ENCODE measurements around the gene SLC2A9.
"Not testable (repeated sequence)": the region's sequence is repeated elsewhere in the genome, so short reads cannot be mapped to it uniquely, and the experiment has no call there.

Gene SLC2A9

DNA sequence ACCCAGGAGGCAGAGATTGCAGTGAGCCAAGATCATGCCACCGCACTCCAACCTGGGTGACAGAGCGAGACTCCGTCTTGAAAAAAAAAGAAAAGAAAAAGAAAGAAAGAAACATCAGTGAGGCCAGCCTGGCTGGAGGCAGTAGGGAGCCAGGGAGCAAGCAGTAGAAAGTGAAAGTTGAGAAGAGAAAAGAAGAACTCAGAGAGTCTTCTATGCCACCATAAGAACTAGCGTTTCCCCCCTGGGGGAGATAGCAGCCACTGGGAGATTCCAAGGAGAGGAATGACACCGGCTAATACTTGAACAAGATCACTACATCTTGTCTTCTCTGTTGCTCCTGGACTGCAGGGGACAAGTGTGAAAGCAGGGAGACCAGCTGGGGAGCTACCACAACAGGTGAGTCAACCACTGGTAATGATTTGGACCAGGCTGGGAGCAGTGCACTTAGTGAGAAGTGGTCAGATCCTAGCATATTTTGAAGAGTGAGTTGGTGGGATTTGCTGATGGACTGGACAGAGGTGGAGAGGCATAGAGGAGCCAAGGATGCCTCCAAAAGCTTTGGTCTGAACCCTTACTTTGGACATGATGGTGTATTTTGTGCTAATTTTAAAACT lies 33.4 kb downstream of the SLC2A9 start:
- no peak overlapping the region for H3K23ac ChIP-seq (ENCODE audit: low read length)
- no peaks in the 10 kb centered on the region for H3K4me1 ChIP-seq (ENCODE audit: control insufficient read depth in 1 of 2, insufficient read depth in 2 of 2, low read length in 2 of 2)
- no peak overlapping the region for H3K4ac ChIP-seq (ENCODE audit: low read depth, low read length)

DNA sequence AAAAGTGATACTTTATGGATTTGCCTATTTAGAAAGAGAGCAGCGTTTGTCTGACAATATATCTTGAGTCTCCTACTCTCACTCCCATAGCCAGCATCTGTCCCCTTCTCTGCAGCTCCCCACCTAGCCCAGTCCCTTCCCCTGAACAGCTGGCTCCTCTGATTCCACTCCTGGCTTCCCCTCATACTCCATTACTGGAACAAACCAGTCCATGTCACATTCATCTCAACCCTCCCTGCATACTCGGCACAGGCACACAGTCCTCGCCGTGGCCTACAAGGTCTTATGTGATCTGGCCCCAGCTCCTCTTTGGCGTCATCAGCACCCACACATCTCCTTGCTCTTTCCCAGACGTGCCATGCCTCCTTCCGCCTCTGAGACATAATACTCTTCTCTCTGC lies 36.7 kb downstream of the SLC2A9 start:
- Histone ChIP-seq H3K36me3 (ENCODE audit: control insufficient read depth in 1 of 2, insufficient read depth in 2 of 2, low read length in 2 of 2) (no peaks in the 10 kb centered on the region), H2AK5ac (ENCODE audit: low read length) (no peak overlapping the region), H3K79me2 (ENCODE audit: control insufficient read depth, insufficient read depth, low read length, poor library complexity) (no peaks in the 10 kb centered on the region), H3K79me1 (ENCODE audit: low read length) (no peaks in the 10 kb centered on the region), H4K12ac (ENCODE audit: low read depth, low read length) (no peak overlapping the region), H4K8ac (ENCODE audit: low read depth, low read length) (no peak overlapping the region), H3K4me2 (ENCODE audit: low read length) (no peak overlapping the region), H3K4me3 (ENCODE audit: low read depth, low read length) (no peak overlapping the region), H4K91ac (ENCODE audit: low read depth, low read length) (no peak overlapping the region), H2BK5ac (ENCODE audit: low read depth, low read length, poor library complexity) (no peak overlapping the region), H3K18ac (ENCODE audit: low read length) (no peak overlapping the region), H2AFZ (ENCODE audit: insufficient read depth, low read length, poor library complexity) (no peak overlapping the region), H3K27me3 (ENCODE audit: insufficient read depth, low read length) (no peaks in the 10 kb centered on the region), H3K4me1 (ENCODE audit: control insufficient read depth in 1 of 2, insufficient read depth in 2 of 2, low read length in 2 of 2) (no peaks in the 10 kb centered on the region), H3K14ac (ENCODE audit: low read length) (no peak overlapping the region), H3K9ac (ENCODE audit: low read length) (no peak overlapping the region), H3K9me3 (ENCODE audit: insufficient read depth, low read depth, low read length) (no peaks in the 10 kb centered on the region), H3K4ac (ENCODE audit: low read depth, low read length) (no peak overlapping the region), H2BK120ac (ENCODE audit: insufficient read depth, low read length, poor library complexity) (no peak overlapping the region), H3K27ac (ENCODE audit: low read depth, low read length) (no peak overlapping the region), H3K23ac (ENCODE audit: low read length) (no peak overlapping the region), H2BK12ac (ENCODE audit: low read length) (no peak overlapping the region)
- no peak for DNase-seq
- no CpG with 5 or more reads among the region's 7 CpGs for WGBS (ENCODE audit: extremely low coverage, insufficient coverage, insufficient read length)

More for the DNA sequence above, 33.4 kb downstream of the SLC2A9 start:
- no peaks in the 10 kb centered on the region for H3K79me1 ChIP-seq (ENCODE audit: low read length)
- no peak overlapping the region for H3K27ac ChIP-seq (ENCODE audit: low read depth, low read length)
- no peak overlapping the region for H3K4me3 ChIP-seq (ENCODE audit: low read depth, low read length)
- no peak overlapping the region for H3K18ac ChIP-seq (ENCODE audit: low read length)
- no peak overlapping the region for H3K4me2 ChIP-seq (ENCODE audit: low read length)
- no peak overlapping the region for H3K9ac ChIP-seq (ENCODE audit: low read length)
- no peaks in the 10 kb centered on the region for H3K79me2 ChIP-seq (ENCODE audit: control insufficient read depth, insufficient read depth, low read length, poor library complexity)
- H3K36me3 ChIP-seq (ENCODE audit: control insufficient read depth in 1 of 2, insufficient read depth in 2 of 2, low read length in 2 of 2): no peaks in the 10 kb centered on the region
- no peak for DNase-seq
- no peak overlapping the region for H3K14ac ChIP-seq (ENCODE audit: low read length)
- no peak overlapping the region for H4K12ac ChIP-seq (ENCODE audit: low read depth, low read length)
- no peaks in the 10 kb centered on the region for H3K9me3 ChIP-seq (ENCODE audit: insufficient read depth, low read depth, low read length)
- no CpG with 5 or more reads among the region's 5 CpGs for WGBS (ENCODE audit: extremely low coverage, insufficient coverage, insufficient read length)
- no peak overlapping the region for H2AK5ac ChIP-seq (ENCODE audit: low read length)
- no peak overlapping the region for H4K8ac ChIP-seq (ENCODE audit: low read depth, low read length)
- H2BK12ac ChIP-seq (ENCODE audit: low read length): no peak overlapping the region
- H4K91ac ChIP-seq (ENCODE audit: low read depth, low read length): no peak overlapping the region
- no peak overlapping the region for H2BK120ac ChIP-seq (ENCODE audit: insufficient read depth, low read length, poor library complexity)
- H3K27me3 ChIP-seq (ENCODE audit: insufficient read depth, low read length): no peaks in the 10 kb centered on the region
- no peak overlapping the region for H2AFZ ChIP-seq (ENCODE audit: insufficient read depth, low read length, poor library complexity)
- H2BK5ac ChIP-seq (ENCODE audit: low read depth, low read length, poor library complexity): no peak overlapping the region

DNA sequence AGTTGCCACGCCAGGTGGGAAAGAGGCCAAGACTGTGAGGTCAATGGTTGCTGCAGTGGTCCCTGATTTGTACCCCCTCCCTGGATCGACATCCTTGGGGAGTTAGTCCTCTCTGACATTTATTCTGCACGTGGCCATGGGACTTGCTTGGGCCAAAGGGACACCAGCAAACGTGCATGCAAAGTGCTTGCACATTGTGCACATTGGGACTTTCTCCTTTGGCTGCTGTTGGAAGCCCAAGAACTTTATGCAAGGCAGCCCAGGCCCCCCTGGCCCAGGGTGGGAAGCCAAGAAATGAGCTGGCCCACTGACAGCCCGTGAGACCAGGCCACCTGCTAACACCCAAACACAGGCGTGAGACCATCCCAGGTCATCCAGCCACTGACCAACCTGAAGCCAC lies 38.1 kb downstream of the SLC2A9 start:
- Histone ChIP-seq H3K27ac (ENCODE audit: low read depth, low read length) (no peak overlapping the region), H3K79me2 (ENCODE audit: control insufficient read depth, insufficient read depth, low read length, poor library complexity) (no peaks in the 10 kb centered on the region), H3K18ac (ENCODE audit: low read length) (no peak overlapping the region), H3K4me2 (ENCODE audit: low read length) (no peak overlapping the region), H4K12ac (ENCODE audit: low read depth, low read length) (no peak overlapping the region), H3K79me1 (ENCODE audit: low read length) (no peaks in the 10 kb centered on the region), H3K23ac (ENCODE audit: low read length) (no peak overlapping the region), H2BK5ac (ENCODE audit: low read depth, low read length, poor library complexity) (no peak overlapping the region), H3K36me3 (ENCODE audit: control insufficient read depth in 1 of 2, insufficient read depth in 2 of 2, low read length in 2 of 2) (no peaks in the 10 kb centered on the region), H2AK5ac (ENCODE audit: low read length) (no peak overlapping the region), H3K27me3 (ENCODE audit: insufficient read depth, low read length) (no peaks in the 10 kb centered on the region), H2BK120ac (ENCODE audit: insufficient read depth, low read length, poor library complexity) (no peak overlapping the region), H3K4ac (ENCODE audit: low read depth, low read length) (no peak overlapping the region), H2AFZ (ENCODE audit: insufficient read depth, low read length, poor library complexity) (no peak overlapping the region), H3K4me3 (ENCODE audit: low read depth, low read length) (no peak overlapping the region), H2BK12ac (ENCODE audit: low read length) (no peak overlapping the region), H3K4me1 (ENCODE audit: control insufficient read depth in 1 of 2, insufficient read depth in 2 of 2, low read length in 2 of 2) (no peaks in the 10 kb centered on the region), H3K14ac (ENCODE audit: low read length) (no peak overlapping the region), H4K91ac (ENCODE audit: low read depth, low read length) (no peak overlapping the region), H4K8ac (ENCODE audit: low read depth, low read length) (no peak overlapping the region), H3K9ac (ENCODE audit: low read length) (no peak overlapping the region), H3K9me3 (ENCODE audit: insufficient read depth, low read depth, low read length) (no peaks in the 10 kb centered on the region)
- no CpG with 5 or more reads among the region's 6 CpGs for WGBS (ENCODE audit: extremely low coverage, insufficient coverage, insufficient read length)
- no peak for DNase-seq

DNA sequence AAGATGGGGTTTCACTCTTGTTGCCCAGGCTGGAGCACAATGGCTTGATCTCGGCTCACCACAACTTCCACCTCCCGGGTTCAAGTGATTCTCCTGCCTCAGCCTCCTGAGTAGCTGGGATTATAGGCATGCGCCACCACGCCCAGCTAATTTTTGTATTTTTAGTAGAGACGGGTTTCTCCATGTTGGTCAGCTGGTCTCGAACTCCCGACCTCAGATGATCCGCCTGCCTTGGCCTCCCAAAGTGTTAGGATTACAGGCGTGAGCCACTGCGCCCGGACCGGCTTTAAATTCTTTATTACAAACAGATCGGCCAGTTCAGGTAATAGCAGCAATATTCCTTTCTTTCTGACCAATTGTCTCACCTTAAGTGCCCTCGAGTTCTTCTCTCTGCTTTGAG lies 39.4 kb downstream of the SLC2A9 start:
- not testable (repeated sequence) for H3K4me2 ChIP-seq (ENCODE audit: low read length); H3K4ac ChIP-seq (ENCODE audit: low read depth, low read length); H3K27me3 ChIP-seq (ENCODE audit: insufficient read depth, low read length); H3K4me3 ChIP-seq (ENCODE audit: low read depth, low read length); H4K91ac ChIP-seq (ENCODE audit: low read depth, low read length); H3K14ac ChIP-seq (ENCODE audit: low read length); DNase-seq; H3K79me2 ChIP-seq (ENCODE audit: control insufficient read depth, insufficient read depth, low read length, poor library complexity); H3K4me1 ChIP-seq (ENCODE audit: control insufficient read depth in 1 of 2, insufficient read depth in 2 of 2, low read length in 2 of 2); H3K79me1 ChIP-seq (ENCODE audit: low read length); H2BK5ac ChIP-seq (ENCODE audit: low read depth, low read length, poor library complexity); H3K27ac ChIP-seq (ENCODE audit: low read depth, low read length); H4K8ac ChIP-seq (ENCODE audit: low read depth, low read length); H2BK120ac ChIP-seq (ENCODE audit: insufficient read depth, low read length, poor library complexity); H4K12ac ChIP-seq (ENCODE audit: low read depth, low read length); H3K9me3 ChIP-seq (ENCODE audit: insufficient read depth, low read depth, low read length); H2BK12ac ChIP-seq (ENCODE audit: low read length); H3K18ac ChIP-seq (ENCODE audit: low read length); H3K23ac ChIP-seq (ENCODE audit: low read length); H3K36me3 ChIP-seq (ENCODE audit: control insufficient read depth in 1 of 2, insufficient read depth in 2 of 2, low read length in 2 of 2); H2AK5ac ChIP-seq (ENCODE audit: low read length); H2AFZ ChIP-seq (ENCODE audit: insufficient read depth, low read length, poor library complexity); H3K9ac ChIP-seq (ENCODE audit: low read length)
- WGBS (ENCODE audit: extremely low coverage, insufficient coverage, insufficient read length): no CpG with 5 or more reads among the region's 14 CpGs
